ENCODE results near the gene RXFP1.

DNA sequence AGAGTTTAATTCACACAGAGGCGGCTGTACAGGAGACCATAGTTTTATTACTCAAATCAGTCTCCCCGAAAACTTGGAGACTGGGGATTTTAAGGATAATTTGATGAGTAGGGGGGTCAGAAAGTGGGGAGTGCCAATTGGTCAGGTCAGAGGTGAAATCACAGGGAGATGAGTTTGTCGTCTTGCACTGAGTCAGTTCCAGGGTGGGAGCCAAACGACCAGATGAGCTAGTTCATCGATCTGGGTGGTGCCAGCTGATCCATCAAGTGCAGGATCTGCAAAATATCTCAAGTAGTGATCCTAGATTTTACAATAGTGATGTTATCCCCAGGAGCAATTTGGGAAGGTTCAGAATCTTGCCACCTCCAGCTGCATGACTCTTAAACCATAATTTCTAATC, 154.4 kb downstream of the RXFP1 start:
- no peak for TF ChIP-seq POLR2A (IDR thresholded peaks at IDR 0.05)
- TF ChIP-seq, protein P1, sequence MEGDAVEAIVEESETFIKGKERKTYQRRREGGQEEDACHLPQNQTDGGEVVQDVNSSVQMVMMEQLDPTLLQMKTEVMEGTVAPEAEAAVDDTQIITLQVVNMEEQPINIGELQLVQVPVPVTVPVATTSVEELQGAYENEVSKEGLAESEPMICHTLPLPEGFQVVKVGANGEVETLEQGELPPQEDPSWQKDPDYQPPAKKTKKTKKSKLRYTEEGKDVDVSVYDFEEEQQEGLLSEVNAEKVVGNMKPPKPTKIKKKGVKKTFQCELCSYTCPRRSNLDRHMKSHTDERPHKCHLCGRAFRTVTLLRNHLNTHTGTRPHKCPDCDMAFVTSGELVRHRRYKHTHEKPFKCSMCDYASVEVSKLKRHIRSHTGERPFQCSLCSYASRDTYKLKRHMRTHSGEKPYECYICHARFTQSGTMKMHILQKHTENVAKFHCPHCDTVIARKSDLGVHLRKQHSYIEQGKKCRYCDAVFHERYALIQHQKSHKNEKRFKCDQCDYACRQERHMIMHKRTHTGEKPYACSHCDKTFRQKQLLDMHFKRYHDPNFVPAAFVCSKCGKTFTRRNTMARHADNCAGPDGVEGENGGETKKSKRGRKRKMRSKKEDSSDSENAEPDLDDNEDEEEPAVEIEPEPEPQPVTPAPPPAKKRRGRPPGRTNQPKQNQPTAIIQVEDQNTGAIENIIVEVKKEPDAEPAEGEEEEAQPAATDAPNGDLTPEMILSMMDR (IDR thresholded peaks at IDR 0.05): no peak

Measured in body of pancreas (tissue), 4 donors.